ENCODE results near the gene SIL1. TPM values are rescaled to one million over a fixed set of nuclear protein-coding genes. Genes with fewer than 3 reads are reported as not detected.

Gene SIL1
- total and polyA plus RNA-seq, 2 donors (not counting 3 experiments of a cell fraction or from before 2014, with no cell fraction given), result 47.6 to 67.2 TPM

DNA sequence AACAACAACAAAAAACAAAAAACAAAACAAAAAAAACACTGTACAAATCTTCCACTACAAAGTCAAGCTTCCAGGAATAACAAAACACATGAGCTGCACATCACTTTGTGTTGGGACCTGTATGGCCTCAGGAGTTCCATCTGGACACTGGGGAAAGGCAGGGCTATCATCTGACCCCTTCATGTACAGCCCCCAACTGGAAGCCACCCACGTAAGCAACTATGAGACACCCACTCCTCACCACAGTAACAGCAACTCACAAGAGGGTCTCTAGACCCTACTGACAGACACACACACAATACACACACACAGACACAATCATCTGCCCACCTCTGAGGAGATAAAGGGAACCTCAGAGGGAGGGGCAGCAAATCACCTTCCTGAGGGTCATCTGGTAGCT is 241.4 kb downstream of the SIL1 start:
- no peak overlapping the region for H3K4me2 ChIP-seq (ENCODE audit: insufficient read depth, low read length)
- FAIRE-seq (no peak), DNase-seq (ENCODE audit: low read depth, low spot score) (no peak)
- no TSS peak for BruUV-seq (replicated peaks)
- H3K4me1 ChIP-seq (ENCODE audit: control insufficient read depth, extremely low read depth, insufficient read depth, low read length), result peaks cover 6% of the 10 kb centered on the region
- H3K27ac ChIP-seq (ENCODE audit: insufficient read depth, low read depth, low read length), result no peak overlapping the region
- intact Hi-C loops (cut with micrococcal nuclease), result no loop called here
- dilution Hi-C loops (cut with MboI; ENCODE audit: extremely low pct_ligation_motif_present, low sequenced_read_pairs), result no loop called here
- TF ChIP-seq MYC (IDR thresholded peaks at IDR 0.05; ENCODE audit: low read depth, low read length), result no peak
- TF ChIP-seq, protein P1, sequence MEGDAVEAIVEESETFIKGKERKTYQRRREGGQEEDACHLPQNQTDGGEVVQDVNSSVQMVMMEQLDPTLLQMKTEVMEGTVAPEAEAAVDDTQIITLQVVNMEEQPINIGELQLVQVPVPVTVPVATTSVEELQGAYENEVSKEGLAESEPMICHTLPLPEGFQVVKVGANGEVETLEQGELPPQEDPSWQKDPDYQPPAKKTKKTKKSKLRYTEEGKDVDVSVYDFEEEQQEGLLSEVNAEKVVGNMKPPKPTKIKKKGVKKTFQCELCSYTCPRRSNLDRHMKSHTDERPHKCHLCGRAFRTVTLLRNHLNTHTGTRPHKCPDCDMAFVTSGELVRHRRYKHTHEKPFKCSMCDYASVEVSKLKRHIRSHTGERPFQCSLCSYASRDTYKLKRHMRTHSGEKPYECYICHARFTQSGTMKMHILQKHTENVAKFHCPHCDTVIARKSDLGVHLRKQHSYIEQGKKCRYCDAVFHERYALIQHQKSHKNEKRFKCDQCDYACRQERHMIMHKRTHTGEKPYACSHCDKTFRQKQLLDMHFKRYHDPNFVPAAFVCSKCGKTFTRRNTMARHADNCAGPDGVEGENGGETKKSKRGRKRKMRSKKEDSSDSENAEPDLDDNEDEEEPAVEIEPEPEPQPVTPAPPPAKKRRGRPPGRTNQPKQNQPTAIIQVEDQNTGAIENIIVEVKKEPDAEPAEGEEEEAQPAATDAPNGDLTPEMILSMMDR (IDR thresholded peaks at IDR 0.05; ENCODE audit: extremely low read depth in 1 of 2, insufficient read depth in 1 of 2, low read depth in 1 of 2, low read length in 2 of 2), result no peak
- TF ChIP-seq GATA2 (IDR thresholded peaks at IDR 0.05; ENCODE audit: insufficient read depth, insufficient read length, low read depth, low read length), result no peak
- TF ChIP-seq, protein P2, sequence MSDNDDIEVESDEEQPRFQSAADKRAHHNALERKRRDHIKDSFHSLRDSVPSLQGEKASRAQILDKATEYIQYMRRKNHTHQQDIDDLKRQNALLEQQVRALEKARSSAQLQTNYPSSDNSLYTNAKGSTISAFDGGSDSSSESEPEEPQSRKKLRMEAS (IDR thresholded peaks at IDR 0.05; ENCODE audit: insufficient read depth, insufficient read length), result no peak
- TF ChIP-seq POLR2AphosphoS5 (IDR thresholded peaks at IDR 0.05; ENCODE audit: insufficient read depth, low read depth, low read length), result no peak
- no peak for TF ChIP-seq POLR2A (IDR thresholded peaks at IDR 0.05; ENCODE audit: low read depth, low read length)
- no peaks in the 10 kb centered on the region for H3K9me1 ChIP-seq (replicated peaks; ENCODE audit: control insufficient read depth, extremely low read depth, insufficient read depth, low read length)
- no peak overlapping the region for H3K4me3 ChIP-seq (replicated peaks in 1 of 3; ENCODE audit: insufficient read depth in 1 of 3, low read depth in 1 of 3, low read length in 3 of 3)
- no peaks in the 10 kb centered on the region for H4K20me1 ChIP-seq (replicated peaks; ENCODE audit: control insufficient read depth, extremely low read depth, insufficient read depth, low read length)
- CTCF ChIA-PET, result interaction anchor here (0.6 kb wide), 1 partner anchor 131 kb away, joined by 4 read pairs; no protein-coding TSS in a partner anchor
- H3K9ac ChIP-seq (replicated peaks; ENCODE audit: extremely low read depth, insufficient read depth, low read length), result no peak overlapping the region
- no peak overlapping the region for H2AFZ ChIP-seq (ENCODE audit: low read depth, low read length)
- no peaks in the 10 kb centered on the region for H3K36me3 ChIP-seq (ENCODE audit: control insufficient read depth in 2 of 2, extremely low read depth in 1 of 2, insufficient read depth in 2 of 2, low read length in 2 of 2)
- no peaks in the 10 kb centered on the region for H3K9me3 ChIP-seq (replicated peaks; ENCODE audit: control insufficient read depth, insufficient read depth, low read length)
- H3K79me2 ChIP-seq (ENCODE audit: control insufficient read depth, insufficient read depth, low read length), result no peaks in the 10 kb centered on the region
- POLR2A ChIA-PET, result interaction anchor here (0.7 kb wide), 1 partner anchor 378 kb away, joined by 4 read pairs; no protein-coding TSS in a partner anchor
- H3K27me3 ChIP-seq (ENCODE audit: control insufficient read depth in 2 of 2, insufficient read depth in 2 of 2, low read length in 2 of 2), result no peaks in the 10 kb centered on the region
